ENCODE measurements around the gene VWA1. TPM values are rescaled to one million over a fixed set of nuclear protein-coding genes. Genes with fewer than 3 reads are reported as not detected.
A peak's percentile ranks its signal among the peaks of the same experiment; 100 is the strongest.
"Not testable (repeated sequence)": the region's sequence is repeated elsewhere in the genome, so short reads cannot be mapped to it uniquely, and the experiment has no call there.

VWA1 gene
- total RNA-seq, 1 experiment from 2014 or later = 35.5 TPM

- Mint-ChIP-seq H3K27ac (no peak overlapping the region), H3K4me3 (no peak overlapping the region), H3K27me3 (ENCODE audit: low read depth) (no peaks in the 10 kb centered on the region; the same call in 1 of the 2 replicates), H3K36me3 (no peaks in the 10 kb centered on the region), H3K4me1 (0 out of 2 replicates have a peak, but pooled peaks cover 3% of the 10 kb centered on the region), H3K9me3 (no peaks in the 10 kb centered on the region)
- no peak for DNase-seq (ENCODE audit: low spot score)
- ATAC-seq = no peak
- no peak for TF ChIP-seq MLX (CRISPR knock-in tag; IDR thresholded peaks at IDR 0.05)
- TF ChIP-seq ELF4 (CRISPR knock-in tag; IDR thresholded peaks at IDR 0.05; ENCODE audit: low read depth) = no peak
- no peak for TF ChIP-seq ZNF512 (CRISPR knock-in tag; IDR thresholded peaks at IDR 0.05; ENCODE audit: borderline replicate concordance)
- 0 out of 2 replicates have a peak, but pooled peaks have one; percentile 28 for TF ChIP-seq ZNF263 (CRISPR knock-in tag; IDR thresholded peaks at IDR 0.05; ENCODE audit: low read depth)
- TF ChIP-seq ZNF317 (CRISPR knock-in tag; IDR thresholded peaks at IDR 0.05; ENCODE audit: borderline replicate concordance, low read depth) = no peak
- TF ChIP-seq OVOL2 (CRISPR knock-in tag; IDR thresholded peaks at IDR 0.05; ENCODE audit: borderline replicate concordance) = no peak
- TF ChIP-seq EMX1 (CRISPR knock-in tag; IDR thresholded peaks at IDR 0.05) = no peak
- no peak for TF ChIP-seq JUN (CRISPR knock-in tag; IDR thresholded peaks at IDR 0.05)
- ChIA-PET POLR2A (no interaction called here), CTCF (interaction anchor here (0.9 to 1.9 kb wide), 4 partner anchors 12 to 47 kb away, joined by 3 to 11 read pairs (median 6); partner anchors contain the start of gene CCNL2)
Observed at GRCh38 chr1:1442069-1442770, 6.7 kb downstream of the VWA1 start.

- H3K4me3 Mint-ChIP-seq; DNase-seq (ENCODE audit: low spot score); H3K27me3 Mint-ChIP-seq (ENCODE audit: low read depth); H3K4me1 Mint-ChIP-seq; POLR2A ChIA-PET; CTCF ChIA-PET; ATAC-seq; H3K36me3 Mint-ChIP-seq; H3K27ac Mint-ChIP-seq; H3K9me3 Mint-ChIP-seq: not testable (repeated sequence)
Observed at GRCh38 chr1:1446631-1447030, 11.1 kb downstream of the VWA1 start.

GRCh38 chr1:1449099-1449739 lies 13.7 kb downstream of the VWA1 start, which contains the start of gene ATAD3C:
Gene ATAD3C (plus strand): TSS chr1:1449689. CDS start chr1:1450684, 995 bp downstream.
- TF ChIP-seq ZNF396 (CRISPR knock-in tag; IDR thresholded peaks at IDR 0.05; ENCODE audit: borderline replicate concordance) (no peak), MYBL2 (CRISPR knock-in tag; IDR thresholded peaks at IDR 0.05) (no peak), OVOL2 (CRISPR knock-in tag; IDR thresholded peaks at IDR 0.05; ENCODE audit: borderline replicate concordance) (no peak), ELF4 (CRISPR knock-in tag; IDR thresholded peaks at IDR 0.05; ENCODE audit: low read depth) (no peak), STAT6 (CRISPR knock-in tag; conservative IDR thresholded peaks at IDR 0.05; ENCODE audit: low read depth) (no peak)
- no peak for DNase-seq (ENCODE audit: low spot score)
- ChIA-PET POLR2A (no interaction called here), CTCF (interaction anchor here (1.0 kb wide), 1 partner anchor 47 kb away, joined by 3 read pairs; no protein-coding TSS in a partner anchor)
- Mint-ChIP-seq H3K27me3 (ENCODE audit: low read depth) (peaks cover 4% of the 10 kb centered on the region), H3K4me1 (no peaks in the 10 kb centered on the region), H3K9me3 (no peaks in the 10 kb centered on the region), H3K4me3 (no peak within 1 kb of the TSS), H3K36me3 (no peaks in the 10 kb centered on the region), H3K27ac (no peak within 1 kb of the TSS)
- no peak for ATAC-seq

- ChIA-PET POLR2A (interaction anchor here (0.6 to 0.7 kb wide), 2 partner anchors 132 to 291 kb away, joined by 3 to 5 read pairs; no protein-coding TSS in a partner anchor), CTCF (interaction anchor here (1.1 kb wide), 1 partner anchor 9 kb away, joined by 4 read pairs; no protein-coding TSS in a partner anchor)
- not testable (repeated sequence) for H3K4me1 Mint-ChIP-seq; H3K36me3 Mint-ChIP-seq; H3K27me3 Mint-ChIP-seq (ENCODE audit: low read depth); H3K4me3 Mint-ChIP-seq; ATAC-seq; H3K9me3 Mint-ChIP-seq; DNase-seq (ENCODE audit: low spot score); H3K27ac Mint-ChIP-seq
Observed at GRCh38 chr1:1450616-1451015, 15.1 kb downstream of the VWA1 start.
